Stimulated activated CD4-positive, alpha-beta T cell treated with anti-CD3 and anti-CD28 coated beads, Interleukin-15, amount 100 ng/mL, for 48 hours (primary cell): Measurements from ENCODE around the gene GALP.
"Not testable (repeated sequence)": the region's sequence is repeated elsewhere in the genome, so short reads cannot be mapped to it uniquely, and the experiment has no call there.

Source experiments
- DNase-seq, 2 donors: peaks; one replicate each; pipeline ENCODE4 v3.0.0-alpha.2; 2020; ENCODE audit warnings: low read depth in 2 of 2

GALP gene

DNA sequence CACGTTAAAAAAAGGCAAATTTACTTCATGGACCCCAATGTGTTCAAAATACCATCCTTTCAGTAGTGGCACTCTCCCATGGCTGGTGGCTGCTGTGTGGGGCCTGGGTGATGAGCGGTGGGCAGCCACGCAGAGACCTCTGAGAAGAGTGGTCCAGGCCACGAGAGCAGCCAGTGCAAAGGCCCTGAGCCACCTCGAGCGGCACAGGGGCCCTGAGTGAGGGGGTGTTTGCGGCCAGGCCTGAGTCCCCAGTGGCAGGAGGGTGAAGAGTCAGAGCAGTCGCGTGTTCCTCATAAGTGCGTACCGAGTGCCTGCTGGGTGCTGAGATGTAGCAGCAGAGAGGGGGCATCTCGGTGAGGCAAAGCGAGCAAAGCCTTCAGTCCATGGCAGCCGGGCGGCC lies 27.7 kb upstream of the GALP start:
- DNase-seq: no peak

GRCh38 chr19:56148955-56149655 lies 26.7 kb upstream of the GALP start:
- not testable (repeated sequence) for DNase-seq

DNA sequence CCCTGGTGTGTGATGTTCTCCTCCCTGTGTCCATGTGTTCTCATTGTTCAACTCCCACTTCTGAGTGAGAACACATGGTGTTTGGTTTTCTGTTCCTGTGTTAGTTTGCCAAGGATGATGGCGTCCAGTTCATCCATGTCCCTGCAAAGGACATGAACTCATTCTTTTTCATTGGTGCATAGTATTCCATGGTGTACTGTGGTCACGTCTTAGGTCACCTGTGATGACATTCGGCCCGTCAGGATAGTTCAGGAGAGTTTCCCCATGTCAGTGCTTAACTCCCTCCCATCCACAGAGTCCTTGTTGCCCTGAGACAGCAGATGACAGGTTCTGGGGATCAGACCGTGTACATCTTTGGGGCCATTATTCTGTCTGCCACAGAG lies 26.2 kb upstream of the GALP start:
- DNase-seq: no peak

DNA sequence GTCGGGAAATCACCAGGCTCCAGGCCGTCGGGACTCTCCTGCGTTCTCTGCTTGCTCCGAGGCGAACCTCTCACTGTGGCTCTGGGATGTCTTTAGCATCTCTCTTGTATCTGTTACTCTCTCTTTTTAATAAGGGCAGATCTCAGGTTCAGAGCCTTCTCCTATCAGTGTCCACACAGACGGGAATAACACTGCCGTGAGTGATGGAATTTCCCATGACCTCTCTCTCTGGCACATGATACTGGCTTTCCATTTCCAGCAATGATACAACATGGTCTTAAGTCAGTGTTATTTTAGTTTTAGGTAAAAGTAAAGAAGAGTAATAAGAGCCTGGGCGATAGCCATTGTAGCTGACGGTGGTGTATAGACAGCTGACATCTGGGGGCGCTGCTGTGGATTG lies 25.4 kb upstream of the GALP start:
- no peak for DNase-seq

GRCh38 chr19:56152644-56153043 lies 23.2 kb upstream of the GALP start:
- no peak for DNase-seq

DNA sequence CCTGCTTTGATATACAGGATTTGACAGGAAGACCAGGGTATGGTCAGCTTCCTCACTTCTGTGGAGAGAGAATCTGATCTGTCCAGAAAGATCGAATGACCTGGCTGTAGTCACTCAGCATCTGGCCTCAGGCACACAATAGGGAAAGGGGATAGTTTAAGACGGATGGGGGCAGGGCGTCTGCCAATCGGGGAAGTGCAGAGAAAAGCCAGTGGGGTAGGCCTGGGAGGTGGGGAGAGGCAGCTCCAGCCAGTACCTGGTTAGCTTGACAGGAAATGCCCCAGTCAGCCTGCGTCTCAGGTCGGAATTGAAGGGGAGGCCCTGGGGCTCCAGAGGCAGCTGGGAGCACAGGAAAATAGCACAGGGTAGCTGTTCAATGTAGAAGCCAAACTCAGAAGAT lies 22.3 kb upstream of the GALP start:
- no peak for DNase-seq

- DNase-seq: no peak
Measured at GRCh38 chr19:56155124-56155687, 20.6 kb upstream of the GALP start.

DNA sequence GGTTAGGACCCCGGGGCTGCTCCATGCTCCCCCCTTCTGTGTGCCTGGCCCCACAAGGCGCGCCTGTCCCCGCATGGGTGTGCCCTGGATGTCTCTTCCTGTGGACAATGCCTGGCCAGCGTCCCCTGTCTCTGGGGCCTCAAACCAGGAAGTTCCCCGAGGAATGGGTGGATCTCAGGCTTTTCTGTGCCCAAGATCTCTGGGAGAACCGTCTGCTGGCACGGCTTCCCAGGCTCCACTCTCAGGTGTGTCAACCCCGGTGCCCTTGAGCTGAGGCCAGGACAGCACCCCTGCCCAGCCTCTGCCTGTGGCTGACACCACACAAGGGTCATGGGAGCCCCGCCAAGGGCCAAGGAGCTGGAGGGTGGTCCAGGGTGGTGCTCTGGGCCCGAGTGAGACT lies 19.0 kb upstream of the GALP start:
- no peak for DNase-seq

DNA sequence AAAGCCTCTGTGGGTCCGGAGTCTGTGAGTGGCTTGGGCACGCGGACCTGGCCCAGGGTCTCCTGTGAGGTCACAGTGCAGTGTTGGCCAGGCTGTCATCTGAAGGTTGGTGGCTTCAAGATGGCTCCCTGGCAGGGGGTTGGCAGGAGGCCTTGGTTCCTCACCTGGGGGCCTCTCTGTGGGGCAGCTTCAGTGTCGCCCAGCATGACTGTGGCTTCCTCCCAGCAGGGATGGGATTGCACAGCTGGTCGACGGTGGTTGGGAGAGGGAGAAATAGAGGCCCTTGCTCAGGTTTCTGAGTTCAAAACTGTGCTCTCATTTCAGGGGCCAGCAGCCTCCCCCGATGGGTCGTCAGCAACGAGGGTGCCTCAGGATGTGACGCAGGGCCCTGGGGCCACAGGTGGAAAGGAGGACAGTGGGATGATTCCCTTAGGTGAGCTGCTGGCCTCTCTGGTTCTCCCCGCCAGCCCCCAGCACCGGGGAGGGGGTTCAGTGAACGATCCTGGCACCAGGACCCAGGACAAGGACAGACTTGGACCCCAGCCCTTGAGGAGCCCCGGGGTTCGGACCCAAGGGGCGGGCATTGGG lies 17.5 kb upstream of the GALP start:
- no peak for DNase-seq

- no peak for DNase-seq
Measured at GRCh38 chr19:56159009-56159559, 16.7 kb upstream of the GALP start.

- no peak for DNase-seq
Measured at GRCh38 chr19:56159622-56160271, 16.1 kb upstream of the GALP start.

DNA sequence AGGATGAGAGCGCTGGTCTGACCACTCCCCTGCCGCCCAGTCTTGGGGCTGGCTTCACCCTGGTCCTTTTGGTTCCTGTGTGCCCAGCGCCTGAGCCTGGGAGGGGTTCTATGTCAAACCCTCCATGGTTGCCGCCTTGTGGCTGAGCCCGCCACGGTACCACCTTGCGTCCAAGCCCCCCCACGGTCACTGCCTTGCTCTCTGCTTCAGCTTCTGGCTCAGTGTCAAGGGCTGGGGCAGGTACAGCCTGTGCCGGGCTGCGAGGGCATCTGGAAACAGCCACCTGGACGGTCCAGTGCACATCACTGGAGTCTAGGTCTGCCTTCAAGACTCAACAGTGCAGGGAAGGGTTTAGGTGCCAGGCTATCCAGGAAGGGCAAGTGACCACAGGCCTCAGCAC lies 14.3 kb upstream of the GALP start:
- no peak for DNase-seq

DNA sequence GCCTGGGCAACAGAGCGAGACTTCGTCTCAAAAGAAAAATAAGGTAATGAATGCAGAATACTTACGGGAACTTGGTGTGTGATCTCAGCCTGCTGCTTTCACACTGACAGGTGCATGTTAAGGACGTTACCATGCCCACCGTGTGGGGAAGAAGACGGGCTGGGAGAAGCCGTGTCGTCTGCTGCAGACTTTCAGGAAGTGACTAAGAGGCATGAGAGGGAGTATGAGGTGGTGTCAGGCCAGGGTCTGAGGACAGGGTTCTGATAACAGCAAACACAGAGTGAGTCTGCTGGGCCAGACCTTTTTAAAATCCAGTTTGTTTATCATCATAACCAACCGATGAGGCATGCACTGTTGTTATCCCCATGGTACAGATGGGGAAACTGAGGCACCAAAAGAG lies 13.6 kb upstream of the GALP start:
- DNase-seq: peak in 1 of 2 donors; percentile 22

- DNase-seq: no peak
Measured at GRCh38 chr19:56163097-56163496, 12.7 kb upstream of the GALP start.

DNA sequence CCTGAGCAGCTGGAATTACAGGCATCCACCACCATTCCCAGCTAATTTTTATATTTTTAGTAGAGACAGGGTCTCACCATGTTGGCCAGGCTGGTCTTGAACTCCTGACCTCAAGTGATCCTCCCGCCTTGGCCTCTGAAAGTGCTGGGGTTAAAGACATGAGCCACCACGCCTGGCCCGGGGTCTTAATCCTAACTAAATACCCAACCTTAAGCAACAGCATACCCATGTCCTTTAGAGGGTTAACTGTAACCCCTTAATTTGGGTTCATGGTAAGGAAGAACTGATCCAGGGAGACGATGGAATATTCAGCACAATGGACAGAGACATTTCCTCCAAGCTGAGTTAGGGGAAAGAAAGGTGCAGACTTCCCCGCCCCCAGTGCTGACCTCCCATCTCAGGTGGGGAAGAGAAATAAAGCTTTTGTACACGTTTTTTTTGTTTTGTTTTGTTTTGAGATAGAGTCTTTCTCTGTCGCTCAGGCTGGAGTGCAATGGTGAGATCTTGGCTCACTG lies 8.7 kb upstream of the GALP start:
- DNase-seq: no peak

GRCh38 chr19:56170261-56170660 lies 5.5 kb upstream of the GALP start:
- no peak for DNase-seq

GRCh38 chr19:56174086-56174485 lies 1.7 kb upstream of the GALP start:
- DNase-seq: no peak

DNA sequence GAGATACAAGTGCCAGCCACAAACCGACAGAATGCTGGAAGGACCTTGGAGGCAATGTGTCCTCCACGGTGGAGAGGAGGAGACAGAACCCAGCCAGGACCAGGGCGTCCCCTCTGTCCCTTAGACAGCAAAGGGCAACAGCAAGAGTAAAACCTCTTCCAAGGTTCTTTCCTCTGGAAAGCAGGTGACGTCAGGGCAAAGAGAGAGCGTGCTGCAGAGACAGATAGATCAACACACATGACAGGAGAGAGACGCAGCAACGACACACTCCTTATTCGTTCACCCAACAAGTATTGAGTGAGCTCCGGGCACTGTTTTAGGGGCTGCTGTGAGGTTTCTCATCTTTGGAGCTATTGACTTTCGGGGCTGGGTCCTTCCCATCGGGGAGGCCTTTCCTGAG lies 1.3 kb upstream of the GALP start:
- no peak for DNase-seq

GRCh38 chr19:56176310-56176709 lies 502 bp downstream of the GALP start:
- not testable (repeated sequence) for DNase-seq

DNA sequence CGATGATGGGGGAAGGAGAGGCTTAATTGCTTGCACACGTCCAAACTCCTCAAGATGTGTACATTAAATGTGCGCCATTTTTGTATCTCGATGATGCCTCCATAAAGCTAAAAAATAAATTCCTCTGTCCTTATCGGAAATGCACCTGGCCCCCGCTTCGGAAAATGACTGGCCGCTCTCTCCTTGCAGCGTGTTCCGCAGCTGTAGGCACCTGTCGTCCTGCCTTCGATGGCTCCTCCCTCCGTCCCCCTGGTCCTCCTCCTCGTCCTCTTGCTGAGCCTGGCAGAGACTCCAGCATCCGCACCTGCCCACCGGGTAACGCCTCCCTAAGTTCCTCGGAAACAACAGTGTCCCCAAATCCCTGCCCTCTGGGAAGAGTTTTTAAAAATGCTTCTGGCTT lies 1.1 kb downstream of the GALP start:
- no peak for DNase-seq

GRCh38 chr19:56177564-56178243 lies 1.9 kb downstream of the GALP start:
- no peak for DNase-seq

DNA sequence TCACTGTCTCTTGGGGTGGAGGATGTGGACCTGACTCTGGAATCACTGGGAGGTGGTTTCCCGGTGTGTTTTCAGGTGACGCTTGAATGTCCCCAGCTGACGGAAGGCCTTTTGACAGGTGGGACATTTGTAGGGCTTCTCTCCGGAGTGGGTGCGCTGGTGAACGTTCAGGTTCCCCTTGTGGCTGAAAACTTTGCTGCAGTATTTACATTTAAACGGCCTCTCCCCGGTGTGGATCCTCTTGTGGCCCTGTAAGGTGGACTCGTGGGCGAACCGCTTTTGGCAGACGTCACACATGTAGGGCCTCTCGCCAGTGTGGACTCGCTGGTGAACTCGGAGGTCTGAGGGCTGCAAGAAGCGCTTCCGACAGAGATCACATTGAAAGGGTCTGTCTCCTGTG lies 14.0 kb downstream of the GALP start:
- DNase-seq: no peak
